NT2/D1 (cell line): ENCODE measurements around the gene KHDC3L.
"Not testable (repeated sequence)": the region's sequence is repeated elsewhere in the genome, so short reads cannot be mapped to it uniquely, and the experiment has no call there.

ENCODE experiments used
- YY1 ChIP-seq: IDR thresholded peaks from 2 replicates; pipeline ENCODE4 v1.6.1; 2011; ENCODE audit not compliant: insufficient read length, insufficient read depth
- ZNF274 ChIP-seq: IDR thresholded peaks from 2 replicates; pipeline ENCODE4 v1.6.1; 2011; ENCODE audit warnings: mild to moderate bottlenecking, low read depth, low read length

GRCh38 chr6:73381531-73381930 is 19.1 kb downstream of the KHDC3L start:
- TF ChIP-seq YY1, ZNF274: not testable (repeated sequence)
